HG03558 (cell line): ENCODE results near the gene DNAJC4.
"Not testable (repeated sequence)": the region's sequence is repeated elsewhere in the genome, so short reads cannot be mapped to it uniquely, and the experiment has no call there.

Experiments
- ATAC-seq: cut with Tn5 transposase; IDR thresholded peaks from one replicate; pipeline ENCODE4 v1.9.1; 2021; ENCODE audit warnings: moderate number of reproducible peaks; ENCODE audit not compliant: unreplicated experiment; ENCODE audit errors: extremely low read depth

Gene DNAJC4

GRCh38 chr11:64243236-64243854 lies 13.0 kb downstream of the DNAJC4 start:
- no peak for ATAC-seq

GRCh38 chr11:64244107-64244506 lies 13.8 kb downstream of the DNAJC4 start:
- no peak for ATAC-seq

- no peak for ATAC-seq
These were observed 14.6 kb downstream of the DNAJC4 start for GRCh38 chr11:64244966-64245365.

DNA sequence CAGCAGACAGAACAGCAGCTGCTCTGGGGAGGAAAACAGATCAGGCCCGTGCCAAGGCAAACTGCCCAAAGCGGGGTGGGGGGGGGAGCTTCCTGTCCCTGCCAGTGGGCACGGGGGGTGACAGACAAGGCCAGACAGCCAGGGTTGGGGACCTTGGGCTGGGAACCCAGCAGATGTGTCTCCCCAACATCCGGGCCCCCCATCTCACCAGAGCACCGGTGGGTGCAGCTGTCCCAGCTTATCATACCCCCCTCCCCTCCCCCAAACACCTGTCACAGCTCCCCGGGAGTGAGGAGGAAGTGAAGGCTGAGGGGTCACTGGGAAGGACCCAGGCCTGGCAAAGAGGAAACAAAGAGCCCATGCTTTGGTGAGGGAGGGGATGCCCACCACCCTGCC lies 15.1 kb downstream of the DNAJC4 start:
- no peak for ATAC-seq

DNA sequence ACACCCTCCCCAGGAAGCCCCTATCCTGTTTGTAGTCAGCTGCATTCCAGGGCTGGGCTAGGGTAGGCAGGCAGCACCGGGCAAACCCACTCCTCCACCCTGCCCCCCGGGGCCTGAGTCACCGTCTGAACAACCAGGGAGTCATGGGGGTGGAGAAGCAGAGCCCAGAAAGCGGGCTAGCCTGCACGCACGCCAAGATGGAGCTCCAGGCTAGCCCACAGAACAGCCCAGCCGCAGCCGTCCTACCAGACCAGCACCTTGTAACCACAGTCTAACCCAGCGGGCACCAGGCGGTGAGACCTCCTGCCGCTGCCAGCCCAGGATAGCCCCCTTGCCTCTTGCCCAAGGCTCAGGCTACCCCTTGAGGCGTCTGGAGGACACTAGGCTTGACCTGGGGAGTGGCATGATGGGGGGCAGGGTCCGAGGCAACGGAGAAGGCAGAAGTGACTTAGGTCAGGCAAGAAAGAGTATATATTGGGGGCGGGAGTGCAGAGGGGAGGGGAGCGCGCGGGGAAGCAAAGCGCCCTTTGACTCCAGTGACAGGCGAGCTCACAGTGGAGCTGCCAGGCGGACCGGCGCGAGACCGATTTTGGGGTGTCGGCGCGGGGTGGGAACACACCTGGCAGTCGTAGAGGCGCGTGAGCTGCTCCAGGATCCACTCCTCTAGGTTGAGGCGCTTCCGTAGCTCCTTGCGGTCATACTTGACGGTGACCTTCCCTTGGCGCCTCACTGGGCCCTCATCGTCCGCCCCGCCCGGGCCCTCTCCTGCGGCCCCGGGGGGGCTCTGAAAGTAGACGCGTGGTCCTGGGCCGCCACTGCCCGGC lies 15.7 kb downstream of the DNAJC4 start:
- no peak for ATAC-seq

GRCh38 chr11:64246621-64246870 lies 16.2 kb downstream of the DNAJC4 start:
- not testable (repeated sequence) for ATAC-seq

GRCh38 chr11:64246871-64247728 lies 16.8 kb downstream of the DNAJC4 start, which contains the start of gene PPP1R14B:
PPP1R14B (minus strand) TSS chr11:64246943; CDS start chr11:64246673, 270 bp downstream.
- ATAC-seq: no peak

DNA sequence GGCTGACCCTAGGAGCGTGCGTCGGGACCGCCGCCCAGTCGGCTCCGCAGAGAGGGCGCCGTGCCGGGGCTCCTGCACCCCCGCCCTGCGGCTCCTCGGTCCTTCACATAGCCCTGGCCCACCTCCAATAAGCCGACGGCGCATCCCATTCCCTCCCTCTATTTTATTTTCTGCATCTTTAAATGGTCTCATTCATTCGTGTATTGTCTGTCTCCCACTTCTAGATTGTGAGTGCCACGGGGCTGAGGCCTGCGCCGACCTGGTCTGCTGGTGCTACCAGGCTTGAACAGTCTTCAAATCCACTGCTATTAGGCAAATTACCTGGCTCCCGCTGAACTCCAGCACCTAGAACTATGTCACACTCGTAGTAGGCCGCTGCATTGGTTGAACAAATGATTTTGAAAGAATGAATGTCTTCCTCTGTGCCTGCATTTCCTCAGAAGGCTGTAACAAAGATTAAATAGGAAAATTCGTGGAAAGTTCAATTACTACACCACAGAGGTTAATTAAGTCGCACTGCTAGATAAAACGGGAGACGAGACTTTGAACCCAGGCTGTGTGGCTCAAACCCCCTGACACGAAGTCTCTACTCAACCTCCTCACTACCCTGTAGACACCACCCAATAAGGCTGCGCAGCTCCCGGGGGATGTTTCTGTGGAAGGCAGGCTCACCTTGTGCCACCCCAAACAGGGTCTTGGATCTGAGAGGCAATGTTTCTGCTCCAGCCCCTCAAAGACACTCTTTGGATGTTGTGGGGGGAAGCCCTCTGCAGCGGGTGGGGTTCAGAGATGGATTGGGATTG lies 17.6 kb downstream of the DNAJC4 start:
- ATAC-seq: no peak

DNA sequence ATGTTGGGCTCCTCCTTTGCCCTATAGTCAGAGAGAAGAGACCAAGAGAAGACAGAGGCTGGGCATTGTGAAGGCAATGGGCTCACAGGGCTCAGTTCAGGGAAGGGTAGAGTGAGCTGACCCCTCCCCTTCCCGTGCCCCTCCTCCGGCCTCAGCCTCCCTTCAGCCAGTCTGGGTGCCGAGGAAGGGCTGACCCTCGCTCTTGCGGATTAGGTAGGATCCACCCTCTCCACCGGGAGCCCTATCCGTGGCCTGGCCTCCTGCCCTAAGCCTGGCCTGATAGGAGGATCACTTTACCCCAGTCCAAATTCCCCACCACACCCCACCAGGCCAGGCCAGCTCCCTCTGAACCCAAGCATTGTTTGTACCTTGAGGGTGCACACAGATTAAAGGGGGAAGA lies 18.2 kb downstream of the DNAJC4 start:
- ATAC-seq: no peak

GRCh38 chr11:64249038-64249437 lies 18.7 kb downstream of the DNAJC4 start:
- ATAC-seq: no peak

GRCh38 chr11:64249563-64250414 lies 19.4 kb downstream of the DNAJC4 start:
- no peak for ATAC-seq

DNA sequence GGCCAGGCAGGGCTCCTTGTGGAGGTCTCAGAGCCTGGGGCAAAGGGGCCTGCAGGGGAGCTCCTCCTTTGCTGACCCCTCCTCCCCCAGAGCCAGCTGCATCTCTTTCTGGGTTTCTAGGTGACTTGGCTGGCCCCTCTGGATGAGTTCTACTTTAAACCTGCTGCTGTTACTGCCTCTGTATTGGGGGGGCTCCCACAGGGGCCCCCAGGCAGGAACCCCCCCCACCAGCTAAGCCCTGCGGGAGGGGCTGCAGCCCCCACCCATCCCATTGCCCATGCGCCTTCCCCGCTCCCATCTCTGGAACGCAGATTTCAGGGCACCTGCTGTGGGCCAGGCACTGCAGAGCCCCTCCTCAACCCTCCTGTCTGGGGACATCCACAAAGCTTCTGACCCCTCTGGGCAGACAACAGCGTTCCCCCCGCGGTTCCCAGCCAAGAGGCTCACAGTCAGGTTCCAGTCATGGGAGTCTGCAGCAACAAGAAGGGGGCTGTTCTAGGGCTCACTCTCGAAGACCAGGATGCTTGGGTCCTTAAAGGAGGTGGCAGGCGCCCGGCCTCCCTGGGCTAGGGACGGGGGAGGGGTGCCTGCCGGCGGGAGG lies 20.2 kb downstream of the DNAJC4 start:
- ATAC-seq: no peak

GRCh38 chr11:64251016-64251752 lies 20.8 kb downstream of the DNAJC4 start, which contains the start of gene PLCB3:
PLCB3 (plus strand) TSS chr11:64251530; CDS start chr11:64251650, 120 bp downstream.
- ATAC-seq: no peak

- ATAC-seq: no peak
These were observed 21.3 kb downstream of the DNAJC4 start for GRCh38 chr11:64251753-64252002.

GRCh38 chr11:64252003-64252872 lies 21.9 kb downstream of the DNAJC4 start:
- ATAC-seq: no peak

DNA sequence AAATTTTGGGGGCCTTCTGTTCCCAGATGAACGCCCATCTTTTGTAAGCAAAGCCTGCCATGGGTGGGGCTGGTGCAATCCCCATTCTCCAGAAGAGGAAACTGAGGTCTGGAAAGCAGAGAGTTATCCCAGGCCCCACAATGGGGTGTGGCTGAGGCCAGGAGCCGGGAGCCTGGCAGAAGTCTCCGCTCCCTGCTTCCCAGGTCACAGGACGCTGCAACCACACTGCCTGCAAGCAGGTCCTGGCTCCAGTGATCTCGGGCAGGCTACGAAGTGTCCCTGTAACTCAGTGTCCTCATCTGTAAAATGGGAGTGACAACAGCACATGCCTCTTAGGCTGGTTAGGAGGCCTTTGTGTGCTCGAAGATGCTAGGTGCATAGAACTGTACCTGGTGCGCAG lies 22.7 kb downstream of the DNAJC4 start:
- ATAC-seq: no peak

DNA sequence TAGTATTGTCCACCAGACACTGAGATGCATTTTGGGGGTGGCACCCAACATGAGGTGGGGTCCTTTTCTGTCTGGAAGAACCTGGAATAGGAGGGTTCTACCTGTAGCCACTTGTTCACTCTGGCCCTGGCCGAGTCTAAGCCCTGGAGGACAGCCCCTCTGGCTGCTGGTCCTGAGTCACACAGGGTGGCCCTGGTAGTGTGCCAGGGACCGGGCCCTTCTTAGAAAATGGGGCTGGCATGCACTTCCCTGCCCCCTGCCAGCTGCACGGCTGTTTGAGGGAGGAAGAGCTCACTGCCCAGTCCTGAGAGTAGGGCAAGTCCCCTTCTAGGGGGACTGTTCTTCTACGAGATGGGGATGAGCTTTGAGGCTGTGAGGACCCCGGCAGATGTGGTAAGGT lies 23.1 kb downstream of the DNAJC4 start:
- ATAC-seq: no peak

GRCh38 chr11:64254326-64254725 lies 24.0 kb downstream of the DNAJC4 start:
- no peak for ATAC-seq
